CD4-positive, alpha-beta T cell treated with Interleukin-15 for 4 hours (primary cell): ENCODE data around the gene SPOUT1.

ENCODE experiments used
- DNase-seq: peaks from one replicate; pipeline ENCODE4 v3.0.0-alpha.2; 2020; ENCODE audit warnings: low spot score

Gene SPOUT1

GRCh38 chr9:128836509-128837145 is 7.0 kb upstream of the SPOUT1 start:
- no peak for DNase-seq

GRCh38 chr9:128835246-128836210 is 5.9 kb upstream of the SPOUT1 start:
- DNase-seq = no peak

- no peak for DNase-seq
Observed at GRCh38 chr9:128833696-128834095, 4.1 kb upstream of the SPOUT1 start.

GRCh38 chr9:128828719-128829452 is 708 bp downstream of the SPOUT1 start:
- DNase-seq = no peak

- no peak for DNase-seq
Observed at GRCh38 chr9:128828267-128828666, 1.3 kb downstream of the SPOUT1 start.

GRCh38 chr9:128825923-128826700 is 3.5 kb downstream of the SPOUT1 start:
- DNase-seq = no peak

- DNase-seq = no peak
Observed at GRCh38 chr9:128824911-128825310, 4.7 kb downstream of the SPOUT1 start.

GRCh38 chr9:128823903-128824406 is 5.6 kb downstream of the SPOUT1 start:
- no peak for DNase-seq

- DNase-seq = no peak
Observed at GRCh38 chr9:128823362-128823902, 6.2 kb downstream of the SPOUT1 start.

- no peak for DNase-seq
Observed at GRCh38 chr9:128822407-128823042, 7.1 kb downstream of the SPOUT1 start.

GRCh38 chr9:128821584-128822406 is 7.8 kb downstream of the SPOUT1 start:
- DNase-seq = no peak

GRCh38 chr9:128820665-128821583 is 8.7 kb downstream of the SPOUT1 start:
- no peak for DNase-seq

GRCh38 chr9:128819716-128820664 is 9.6 kb downstream of the SPOUT1 start:
- DNase-seq = no peak

- DNase-seq = peak; percentile 33
Observed at GRCh38 chr9:128818839-128819715, 10.5 kb downstream of the SPOUT1 start.

- peak; percentile 97 for DNase-seq
Observed at GRCh38 chr9:128818099-128818838, 11.3 kb downstream of the SPOUT1 start, which contains the start of gene ENDOG. ENDOG (plus strand) TSS chr9:128818500; CDS start chr9:128818685, 185 bp downstream.

GRCh38 chr9:128810873-128811272 is 18.7 kb downstream of the SPOUT1 start:
- no peak for DNase-seq
